ENCODE results near the gene CLBA1.

- TF ChIP-seq CTCF (IDR thresholded peaks at IDR 0.05) (no peak), EZH2phosphoT487 (IDR thresholded peaks at IDR 0.05) (no peak)
These were observed 54.0 kb downstream of the CLBA1 start for GRCh38 chr14:105039458-105040205.
